HEK293 (cell line): ENCODE results near the gene ZNF595.

Experiments used
- CTCF ChIA-PET: fragments of 350-600 bp; formaldehyde crosslinking; extraction: SDS; loops from one replicate; lab custom pipeline; 2021; ENCODE audit warnings: antibody characterized with exemption; lab: Yijun Ruan, JAX
- POLR2A ChIA-PET: fragments of 300-600 bp; formaldehyde crosslinking; extraction: SDS; loops from one replicate; lab custom pipeline; 2020; ENCODE audit warnings: antibody characterized with exemption, inconsistent platforms; lab: Yijun Ruan, JAX
- H3K27ac ChIP-seq: fragments of 200-500 bp; sonication (Bioruptor generic); 2 replicates; pipeline ENCODE4 v1.5.1; 2014; ENCODE audit warnings: low read depth, low read length, control low read depth, inconsistent platforms; ENCODE audit errors: extremely low read depth
- H3K36me3 ChIP-seq, 2 experiments: fragments of 200-500 bp in 1 of 2; sonication (Bioruptor generic) in 1 of 2; 1 replicate in 1 of 2; 2 replicates in 1 of 2; pipeline ENCODE4 v1.5.1; 2014 to 2017; ENCODE audit warnings: inconsistent platforms in 2 of 2, low read length in 2 of 2; ENCODE audit not compliant: control insufficient read depth in 2 of 2, insufficient read depth in 1 of 2
- H3K4me1 ChIP-seq: fragments of 200-500 bp; sonication (Bioruptor generic); 2 replicates; pipeline ENCODE4 v1.5.1; 2014; ENCODE audit warnings: mild to moderate bottlenecking, low read length, inconsistent platforms; ENCODE audit not compliant: control insufficient read depth, insufficient read depth
- H3K4me3 ChIP-seq: 2 replicates; pipeline ENCODE4 v1.5.1; 2011; ENCODE audit warnings: low read depth, mild to moderate bottlenecking, control low read depth, low read length, moderate library complexity
- H3K9me3 ChIP-seq: fragments of 200-500 bp; sonication (Bioruptor generic); 2 replicates; pipeline ENCODE4 v1.5.1; 2014; ENCODE audit warnings: low read depth, low read length, inconsistent platforms; ENCODE audit not compliant: control insufficient read depth, insufficient read depth
- HOXD13 ChIP-seq: sonication (generic); formaldehyde crosslinking; IDR thresholded peaks from 2 replicates; pipeline ENCODE4 v1.8.0; 2022; ENCODE audit warnings: missing genetic modification reagents, borderline replicate concordance
- IKZF3 ChIP-seq: fragments of 450-650 bp; IDR thresholded peaks from 2 replicates; pipeline ENCODE4 v1.5.0; 2018; ENCODE audit warnings: missing biosample characterization, mild to moderate bottlenecking, missing genetic modification characterization, moderate library complexity
- KLF1 ChIP-seq: fragments of 450-650 bp; formaldehyde crosslinking; IDR thresholded peaks from 2 replicates; pipeline ENCODE4 v1.5.1; 2016; ENCODE audit warnings: missing biosample characterization, missing genetic modification characterization
- KLF7 ChIP-seq: fragments of 450-650 bp; formaldehyde crosslinking; IDR thresholded peaks from 2 replicates; pipeline ENCODE4 v1.5.1; 2016; ENCODE audit warnings: missing biosample characterization, missing genetic modification characterization, borderline replicate concordance
- PATZ1 ChIP-seq: fragments of 450-650 bp; formaldehyde crosslinking; IDR thresholded peaks from 2 replicates; pipeline ENCODE4 v1.5.1; 2016; ENCODE audit warnings: missing biosample characterization, missing genetic modification characterization
- PRDM4 ChIP-seq: fragments of 450-650 bp; formaldehyde crosslinking; IDR thresholded peaks from 2 replicates; pipeline ENCODE4 v1.5.1; 2017; ENCODE audit warnings: missing biosample characterization, missing genetic modification characterization
- YY2 ChIP-seq: fragments of 450-650 bp; formaldehyde crosslinking; IDR thresholded peaks from 2 replicates; pipeline ENCODE4 v1.5.1; 2016; ENCODE audit warnings: missing biosample characterization, missing genetic modification characterization
- ZBTB21 ChIP-seq: fragments of 450-650 bp; formaldehyde crosslinking; IDR thresholded peaks from 2 replicates; pipeline ENCODE4 v1.5.1; 2017; ENCODE audit warnings: missing biosample characterization, missing genetic modification characterization
- ZBTB7A ChIP-seq: fragments of 450-650 bp; formaldehyde crosslinking; IDR thresholded peaks from 2 replicates; pipeline ENCODE4 v1.5.1; 2016; ENCODE audit warnings: low read depth, missing biosample characterization, missing genetic modification characterization
- ZEB2 ChIP-seq: fragments of 450-650 bp; formaldehyde crosslinking; IDR thresholded peaks from 2 replicates; pipeline ENCODE4 v1.5.1; 2016; ENCODE audit warnings: missing biosample characterization, missing genetic modification characterization
- ZNF121 ChIP-seq: fragments of 450-650 bp; formaldehyde crosslinking; IDR thresholded peaks from 2 replicates; pipeline ENCODE4 v1.5.1; 2016; ENCODE audit warnings: missing biosample characterization, missing genetic modification characterization
- ZNF184 ChIP-seq: fragments of 450-650 bp; IDR thresholded peaks from 2 replicates; pipeline ENCODE4 v1.5.1; 2018; ENCODE audit warnings: missing biosample characterization, mild to moderate bottlenecking, missing genetic modification characterization
- ZNF23 ChIP-seq: fragments of 450-650 bp; formaldehyde crosslinking; IDR thresholded peaks from 2 replicates; pipeline ENCODE4 v1.5.1; 2016; ENCODE audit warnings: missing biosample characterization, missing genetic modification characterization, borderline replicate concordance
- ZNF26 ChIP-seq: fragments of 450-650 bp; formaldehyde crosslinking; IDR thresholded peaks from 2 replicates; pipeline ENCODE4 v1.5.1; 2016; ENCODE audit warnings: missing biosample characterization, missing genetic modification characterization
- ZNF266 ChIP-seq: fragments of 450-650 bp; formaldehyde crosslinking; IDR thresholded peaks from 2 replicates; pipeline ENCODE4 v1.5.1; 2016; ENCODE audit warnings: missing biosample characterization, missing genetic modification characterization, low read depth
- ZNF366 ChIP-seq: fragments of 450-650 bp; formaldehyde crosslinking; conservative IDR thresholded peaks from 2 replicates; pipeline ENCODE4 v1.5.1; 2016; ENCODE audit warnings: missing biosample characterization, missing genetic modification characterization
- ZNF423 ChIP-seq: fragments of 450-650 bp; formaldehyde crosslinking; IDR thresholded peaks from 2 replicates; pipeline ENCODE4 v1.5.1; 2016; ENCODE audit warnings: missing biosample characterization, missing genetic modification characterization
- ZNF488 ChIP-seq: fragments of 450-650 bp; formaldehyde crosslinking; IDR thresholded peaks from 2 replicates; pipeline ENCODE4 v1.5.1; 2016; ENCODE audit warnings: missing biosample characterization, missing genetic modification characterization
- ZNF549 ChIP-seq: fragments of 450-650 bp; IDR thresholded peaks from 2 replicates; pipeline ENCODE4 v1.5.1; 2018; ENCODE audit warnings: missing biosample characterization, missing genetic modification characterization, mild to moderate bottlenecking, inconsistent platforms, moderate library complexity
- ZNF585B ChIP-seq: fragments of 450-650 bp; formaldehyde crosslinking; IDR thresholded peaks from 2 replicates; pipeline ENCODE4 v1.5.1; 2016; ENCODE audit warnings: missing biosample characterization, missing genetic modification characterization
- ZNF610 ChIP-seq: fragments of 450-650 bp; formaldehyde crosslinking; IDR thresholded peaks from 2 replicates; pipeline ENCODE4 v1.5.1; 2016; ENCODE audit warnings: missing biosample characterization, missing genetic modification characterization, borderline replicate concordance
- ZNF621 ChIP-seq: fragments of 450-650 bp; formaldehyde crosslinking; IDR thresholded peaks from 2 replicates; pipeline ENCODE4 v1.5.1; 2017; ENCODE audit warnings: missing biosample characterization, missing genetic modification characterization
- ZNF624 ChIP-seq: fragments of 450-650 bp; formaldehyde crosslinking; IDR thresholded peaks from 2 replicates; pipeline ENCODE4 v1.5.1; 2017; ENCODE audit warnings: missing biosample characterization, missing genetic modification characterization
- ZNF747 ChIP-seq: fragments of 450-650 bp; formaldehyde crosslinking; IDR thresholded peaks from 2 replicates; pipeline ENCODE4 v1.5.1; 2016; ENCODE audit warnings: missing biosample characterization, missing genetic modification characterization
- ZNF768 ChIP-seq: fragments of 450-650 bp; formaldehyde crosslinking; IDR thresholded peaks from 2 replicates; pipeline ENCODE4 v1.5.1; 2018; ENCODE audit warnings: missing biosample characterization, mild to moderate bottlenecking, missing genetic modification characterization
- ZSCAN23 ChIP-seq: fragments of 450-650 bp; formaldehyde crosslinking; IDR thresholded peaks from 2 replicates; pipeline ENCODE4 v1.5.1; 2016; ENCODE audit warnings: missing biosample characterization, missing genetic modification characterization

ZNF595 gene

GRCh38 chr4:107444-108429 is 54.6 kb downstream of the ZNF595 start:
- CTCF ChIA-PET = no interaction called here
- Histone ChIP-seq H3K4me3 (no peak overlapping the region), H3K9me3 (no peaks in the 10 kb centered on the region)

GRCh38 chr4:112771-113170 is 59.6 kb downstream of the ZNF595 start:
- H3K27ac ChIP-seq = no peak overlapping the region
- no peaks in the 10 kb centered on the region for H3K36me3 ChIP-seq
- no peaks in the 10 kb centered on the region for H3K4me1 ChIP-seq
- POLR2A ChIA-PET = interaction anchor here (1.1 kb wide), 1 partner anchor 12 kb away, joined by 6 read pairs; the partner anchor contains the start of gene ZNF718
- H3K9me3 ChIP-seq = no peaks in the 10 kb centered on the region
- H3K4me3 ChIP-seq = no peak overlapping the region
- CTCF ChIA-PET = no interaction called here
- TF ChIP-seq YY2 (tag by site-specific recombination) (no peak), ZNF585B (tag by site-specific recombination) (no peak)

More at GRCh38 chr4:107444-108429, 54.6 kb downstream of the ZNF595 start:
- no peak overlapping the region for H3K27ac ChIP-seq
- POLR2A ChIA-PET = no interaction called here
- H3K36me3 ChIP-seq = no peaks in the 10 kb centered on the region
- no peaks in the 10 kb centered on the region for H3K4me1 ChIP-seq
- TF ChIP-seq ZNF23 (no peak), ZNF184 (tag by site-specific recombination) (no peak), ZNF747 (tag by site-specific recombination) (no peak), ZNF26 (tag by site-specific recombination) (no peak), ZNF621 (tag by site-specific recombination) (no peak), IKZF3 (tag by site-specific recombination) (no peak), HOXD13 (no peak), ZNF549 (tag by site-specific recombination) (no peak), ZBTB21 (tag by site-specific recombination) (no peak), KLF1 (no peak), ZNF423 (tag by site-specific recombination) (no peak), ZBTB7A (tag by site-specific recombination) (no peak), ZEB2 (tag by site-specific recombination) (no peak), ZNF121 (no peak), PATZ1 (tag by site-specific recombination) (no peak), ZNF366 (no peak)
- TF ChIP-seq, all 188 proteins: peak for 0

- POLR2A ChIA-PET = no interaction called here
- H3K4me1 ChIP-seq = no peaks in the 10 kb centered on the region
- TF ChIP-seq ZBTB7A (tag by site-specific recombination) (no peak), PRDM4 (no peak), KLF7 (no peak), ZNF624 (tag by site-specific recombination) (no peak), ZNF768 (tag by site-specific recombination) (no peak), ZNF610 (tag by site-specific recombination) (no peak), ZEB2 (tag by site-specific recombination) (no peak), ZNF488 (tag by site-specific recombination) (no peak), ZSCAN23 (tag by site-specific recombination) (no peak), ZNF266 (tag by site-specific recombination) (no peak)
Observed at GRCh38 chr4:113732-114131, 60.6 kb downstream of the ZNF595 start.

More at GRCh38 chr4:113732-114131, 60.6 kb downstream of the ZNF595 start:
- Histone ChIP-seq H3K36me3 (no peaks in the 10 kb centered on the region), H3K9me3 (no peaks in the 10 kb centered on the region), H3K27ac (no peak overlapping the region), H3K4me3 (no peak overlapping the region)
- CTCF ChIA-PET = no interaction called here
